OCI-LY3 (cell line): ENCODE data around the gene AKAP9.

Source experiments
- H2AFZ ChIP-seq: fragments of 200-600, 300-600 bp; shearing (Covaris generic); 2 replicates; pipeline ENCODE4 v1.6.0; 2014; ENCODE audit warnings: antibody characterized with exemption, low read depth, low read length
- H3K27ac ChIP-seq: fragments of 200-600, 300-600 bp; sonication (generic); 2 replicates; pipeline ENCODE4 v1.5.1; 2014; ENCODE audit warnings: mild to moderate bottlenecking, low read length, moderate library complexity, mixed read lengths
- H3K27me3 ChIP-seq: fragments of 200-600, 300-600 bp; sonication (generic); 2 replicates; pipeline ENCODE4 v1.6.1; 2014; ENCODE audit warnings: low read depth, low read length, mixed read lengths
- H3K36me3 ChIP-seq: fragments of 200-600, 300-600 bp; sonication (generic); replicated peaks from 2 replicates; pipeline ENCODE3; 2014; ENCODE audit warnings: low read depth, low read length, mixed read lengths
- H3K4me1 ChIP-seq: fragments of 300-600, 200-600 bp; sonication (generic); 2 replicates; pipeline ENCODE4 v1.6.1; 2014; ENCODE audit warnings: low read length, mixed read lengths
- H3K4me2 ChIP-seq: fragments of 200-600, 300-600 bp; sonication (generic); 2 replicates; pipeline ENCODE4 v1.6.1; 2014; ENCODE audit warnings: low read length, mixed read lengths
- H3K4me3 ChIP-seq: fragments of 300-600, 200-600 bp; sonication (generic); 2 replicates; pipeline ENCODE4 v1.5.1; 2014; ENCODE audit warnings: antibody characterized with exemption, mild to moderate bottlenecking, low read length, moderate library complexity
- H3K79me2 ChIP-seq: fragments of 300-600, 200-600 bp; shearing (Covaris generic); 2 replicates; pipeline ENCODE4 v1.6.1; 2014; ENCODE audit warnings: mild to moderate bottlenecking, low read length, mixed read lengths
- H3K9ac ChIP-seq: fragments of 300-600, 200-600 bp; shearing (Covaris generic); 2 replicates; pipeline ENCODE4 v1.6.0; 2014; ENCODE audit warnings: mild to moderate bottlenecking, low read length, moderate library complexity
- H3K9me3 ChIP-seq: fragments of 200-600, 300-600 bp; shearing (Covaris generic); 2 replicates; pipeline ENCODE4 v1.6.1; 2014; ENCODE audit warnings: low read length, mixed read lengths; ENCODE audit not compliant: insufficient read depth
- H4K20me1 ChIP-seq: fragments of 200-600, 300-600 bp; sonication (generic); 2 replicates; pipeline ENCODE4 v1.6.1; 2016; ENCODE audit warnings: low read length, mixed read lengths; ENCODE audit not compliant: insufficient read depth
- CTCF ChIP-seq: fragments of 200-600, 300-600 bp; sonication (generic); IDR thresholded peaks from 2 replicates; pipeline ENCODE4 v1.5.1; 2014; ENCODE audit warnings: antibody characterized with exemption, low read length, low read depth
- EZH2phosphoT487 ChIP-seq: fragments of 200-600 bp; shearing (Covaris generic); IDR thresholded peaks from 2 replicates; pipeline ENCODE4 v1.6.1; 2018; ENCODE audit warnings: antibody characterized with exemption, mixed run types, low read depth

Gene AKAP9

DNA sequence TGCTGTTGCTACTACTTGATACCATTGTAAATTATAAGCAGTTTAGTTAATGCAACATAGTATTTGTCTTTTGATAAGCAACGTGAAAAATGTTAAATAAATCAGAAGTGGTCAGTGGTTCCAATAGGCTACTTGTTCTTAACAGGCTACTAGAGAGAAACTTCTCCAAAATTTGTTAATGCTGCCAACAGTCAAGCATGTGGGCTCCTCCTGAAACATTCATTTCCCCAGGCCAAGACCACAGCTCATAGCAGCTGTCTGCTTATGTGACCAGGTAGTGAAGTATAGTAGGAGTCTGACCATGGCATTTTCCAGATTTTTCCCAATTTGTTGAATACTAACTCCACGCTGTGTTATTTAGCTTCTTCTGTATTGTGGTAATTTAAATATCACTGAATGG is 112.7 kb downstream of the AKAP9 start:
- no peak overlapping the region for H3K9ac ChIP-seq
- TF ChIP-seq CTCF (no peak), EZH2phosphoT487 (no peak)

DNA sequence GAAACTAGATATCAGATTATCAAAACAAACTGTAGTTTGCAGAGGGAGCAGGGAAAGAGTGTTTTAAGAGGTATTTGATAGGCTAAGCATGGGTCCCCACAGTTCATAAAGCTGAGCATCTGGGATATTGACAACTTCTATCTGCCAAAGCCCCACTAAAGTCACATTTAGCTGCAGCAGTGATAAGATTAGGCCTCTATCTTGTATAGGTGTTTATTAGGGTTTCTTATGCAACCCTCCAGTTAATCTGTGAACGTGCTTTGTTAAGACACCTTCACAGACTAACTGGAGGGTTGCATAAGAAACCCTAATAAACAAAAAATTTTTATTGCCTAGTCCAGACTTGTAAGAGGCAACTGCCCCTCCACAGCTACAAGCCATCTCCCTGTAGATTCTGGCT is 115.6 kb downstream of the AKAP9 start:
- Histone ChIP-seq H3K9me3 (no peaks in the 10 kb centered on the region), H3K36me3 (peaks cover 4% of the 10 kb centered on the region), H3K27me3 (no peaks in the 10 kb centered on the region), H3K4me3 (no peak overlapping the region), H3K9ac (no peak overlapping the region), H3K4me1 (no peaks in the 10 kb centered on the region), H4K20me1 (no peaks in the 10 kb centered on the region), H3K27ac (no peak overlapping the region), H2AFZ (no peak overlapping the region), H3K4me2 (no peak overlapping the region), H3K79me2 (no peaks in the 10 kb centered on the region)
- TF ChIP-seq CTCF (no peak), EZH2phosphoT487 (no peak)

More for the DNA sequence above, 112.7 kb downstream of the AKAP9 start:
- no peak overlapping the region for H2AFZ ChIP-seq
- H3K4me3 ChIP-seq, result no peak overlapping the region
- H3K36me3 ChIP-seq, result peaks cover 4% of the 10 kb centered on the region
- no peak overlapping the region for H3K4me2 ChIP-seq
- no peaks in the 10 kb centered on the region for H3K79me2 ChIP-seq
- no peaks in the 10 kb centered on the region for H3K27me3 ChIP-seq
- no peaks in the 10 kb centered on the region for H3K9me3 ChIP-seq
- H4K20me1 ChIP-seq, result no peaks in the 10 kb centered on the region
- no peak overlapping the region for H3K27ac ChIP-seq
- no peaks in the 10 kb centered on the region for H3K4me1 ChIP-seq

DNA sequence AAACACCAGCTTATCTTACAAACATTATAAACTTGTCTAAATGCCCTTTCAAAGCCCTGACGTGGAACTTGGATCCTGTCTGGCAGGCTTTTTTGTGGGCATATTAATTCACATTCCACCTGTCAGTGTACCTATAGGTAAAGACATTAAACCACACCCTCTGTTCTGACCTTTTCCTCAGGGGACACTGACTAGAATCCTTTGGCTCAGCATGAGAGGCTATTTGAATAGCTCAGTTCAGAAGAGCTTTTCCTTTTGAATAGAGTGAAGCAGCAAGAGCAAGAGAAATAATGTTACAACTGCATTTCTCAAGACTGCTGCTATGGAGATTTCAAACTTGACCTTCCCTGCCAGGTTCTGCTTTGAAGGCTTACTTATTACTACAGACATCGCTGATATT is 116.7 kb downstream of the AKAP9 start:
- H3K27ac ChIP-seq, result no peak overlapping the region
- peaks cover 4% of the 10 kb centered on the region for H3K36me3 ChIP-seq
- no peaks in the 10 kb centered on the region for H3K79me2 ChIP-seq
- no peaks in the 10 kb centered on the region for H3K27me3 ChIP-seq
- H3K4me1 ChIP-seq, result no peaks in the 10 kb centered on the region
- H3K4me2 ChIP-seq, result no peak overlapping the region
- H3K4me3 ChIP-seq, result no peak overlapping the region
- H4K20me1 ChIP-seq, result no peaks in the 10 kb centered on the region
- no peak overlapping the region for H3K9ac ChIP-seq
- no peak for TF ChIP-seq CTCF
- no peak for TF ChIP-seq EZH2phosphoT487
- no peaks in the 10 kb centered on the region for H3K9me3 ChIP-seq
- no peak overlapping the region for H2AFZ ChIP-seq

GRCh38 chr7:92058040-92058439 is 117.4 kb downstream of the AKAP9 start:
- peaks cover 4% of the 10 kb centered on the region for H3K36me3 ChIP-seq
- no peaks in the 10 kb centered on the region for H3K9me3 ChIP-seq
- TF ChIP-seq CTCF, result no peak
- TF ChIP-seq EZH2phosphoT487, result no peak
- H3K27me3 ChIP-seq, result no peaks in the 10 kb centered on the region
- no peak overlapping the region for H3K4me2 ChIP-seq
- H3K79me2 ChIP-seq, result no peaks in the 10 kb centered on the region
- H4K20me1 ChIP-seq, result no peaks in the 10 kb centered on the region
- no peak overlapping the region for H3K9ac ChIP-seq
- H3K4me1 ChIP-seq, result no peaks in the 10 kb centered on the region
- H2AFZ ChIP-seq, result no peak overlapping the region
- no peak overlapping the region for H3K27ac ChIP-seq
- no peak overlapping the region for H3K4me3 ChIP-seq
